ENCODE data around the gene PROM1. TPM values are rescaled to one million over a fixed set of nuclear protein-coding genes. Genes with fewer than 3 reads are reported as not detected.

Gene PROM1
- total and polyA plus RNA-seq, 2 of the 4 experiments (the other 2 are of a cell fraction): not detected

DNA sequence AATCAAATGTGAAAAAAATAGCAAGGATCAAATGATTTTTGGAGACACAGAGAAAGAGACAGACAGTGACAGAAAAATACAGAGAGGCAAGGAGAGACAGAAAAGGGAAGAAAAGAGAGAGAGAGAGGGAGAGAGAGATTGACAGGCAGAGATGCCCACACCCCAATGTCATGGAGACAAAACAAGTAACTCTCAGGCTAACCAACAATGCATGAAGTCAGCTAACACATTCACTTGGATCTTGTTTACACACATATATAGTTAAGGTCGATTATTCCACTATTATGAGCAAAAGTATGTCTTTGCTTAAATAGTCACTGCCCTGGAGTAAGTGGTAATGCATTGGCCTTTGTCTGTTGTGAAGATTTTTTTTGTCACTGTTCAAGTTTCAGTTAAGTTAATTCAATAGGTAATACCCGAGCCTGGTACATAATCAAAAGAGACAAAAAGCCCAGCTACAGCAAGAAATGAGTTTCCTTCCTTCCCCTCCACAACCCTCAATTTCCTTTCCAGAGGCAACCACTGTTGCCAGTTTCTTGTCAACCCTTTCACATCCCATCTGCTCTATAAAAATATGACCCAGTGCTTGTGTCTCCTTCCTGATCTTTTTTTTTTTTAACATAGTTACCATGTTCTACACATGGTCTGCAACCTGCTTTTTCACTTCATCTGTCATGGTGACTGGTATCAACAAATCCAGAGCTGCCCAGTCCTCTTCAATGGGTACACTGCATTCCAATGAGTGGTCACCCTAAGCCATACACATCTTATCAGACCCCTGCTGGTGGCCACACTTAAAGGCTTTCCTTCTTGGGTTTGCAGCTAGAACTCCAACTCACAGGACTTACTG lies 52.1 kb downstream of the PROM1 start (continued):
- no peak for TF ChIP-seq MXI1 (IDR thresholded peaks at IDR 0.05; ENCODE audit: borderline replicate concordance, low read depth, low read length)
- TF ChIP-seq CEBPB (IDR thresholded peaks at IDR 0.05; ENCODE audit: low read depth, low read length): no peak

DNA sequence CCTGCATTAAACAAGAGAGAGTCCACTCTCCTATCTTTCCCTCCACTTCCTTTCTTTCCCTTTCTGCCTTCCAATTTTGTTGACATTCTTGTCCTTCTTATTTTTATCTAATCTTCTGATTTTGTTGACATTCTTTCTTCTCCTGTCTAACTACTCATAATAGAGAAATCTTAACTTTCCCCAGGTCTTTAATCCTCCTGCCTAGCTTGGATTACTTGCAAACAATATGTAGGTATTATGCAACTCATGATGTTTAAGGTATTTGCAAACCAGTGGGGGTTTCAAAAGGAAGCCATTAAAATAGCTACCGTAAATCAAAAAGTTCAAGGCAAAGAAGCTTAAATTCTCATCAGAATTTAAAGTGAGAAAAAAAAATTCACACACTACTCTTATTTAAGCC lies 53.9 kb downstream of the PROM1 start:
- no peak overlapping the region for H2BK120ac ChIP-seq (ENCODE audit: low read depth, low read length)
- TF ChIP-seq MAZ (IDR thresholded peaks at IDR 0.05; ENCODE audit: borderline replicate concordance, low read depth, low read length) (no peak), CEBPB (IDR thresholded peaks at IDR 0.05; ENCODE audit: low read depth, low read length) (peak; percentile 36; the same call in 1 of the 2 replicates)
- H3K4me3 ChIP-seq (ENCODE audit: insufficient read depth, low read depth, low read length): no peak overlapping the region
- no peaks in the 10 kb centered on the region for H3K9me3 ChIP-seq (ENCODE audit: control insufficient read depth, insufficient read depth, low read length)
- no peak overlapping the region for H4K91ac ChIP-seq (ENCODE audit: insufficient read depth, low read depth, low read length)
- H3K23ac ChIP-seq (ENCODE audit: low read depth, low read length): no peak overlapping the region
- ATAC-seq (ENCODE audit: low read depth) (no peak), DNase-seq (no peak)
- peaks cover 6% of the 10 kb centered on the region for H3K27me3 ChIP-seq (ENCODE audit: control insufficient read depth, insufficient read depth, low read length)
- H3K14ac ChIP-seq (replicated peaks; ENCODE audit: low read depth, low read length): no peak overlapping the region
- H3K27ac ChIP-seq (ENCODE audit: insufficient read depth, low read length): no peak overlapping the region
- no peak overlapping the region for H2BK15ac ChIP-seq (ENCODE audit: low read depth, low read length)
- dilution Hi-C loops (cut with HindIII; ENCODE audit: low sequenced_read_pairs, unreplicated experiment): no loop called here
- BruUV-seq (replicated peaks): no TSS peak
- H3K79me1 ChIP-seq (ENCODE audit: low read depth in 1 of 2, low read length in 2 of 2): no peaks in the 10 kb centered on the region
- H2BK20ac ChIP-seq (ENCODE audit: low read depth, low read length): no peak overlapping the region
- H3K9me1 ChIP-seq (ENCODE audit: insufficient read depth, low read length): no peaks in the 10 kb centered on the region
- intact Hi-C loops (cut with micrococcal nuclease): no loop called here
- H3K36me3 ChIP-seq (ENCODE audit: control insufficient read depth, insufficient read depth, low read length): no peaks in the 10 kb centered on the region
- peak overlapping the region; percentile 12 for H2BK5ac ChIP-seq (ENCODE audit: low read depth, low read length, poor library complexity, severe bottlenecking)
- peak overlapping the region; percentile 46; the same call in 1 of the 2 replicates for H3K4me2 ChIP-seq (ENCODE audit: low read depth, low read length)
- H3K9ac ChIP-seq (ENCODE audit: low read depth, low read length): no peak overlapping the region
- H4K8ac ChIP-seq (ENCODE audit: low read depth in 2 of 2, low read length in 2 of 2): no peak overlapping the region
- H4K20me1 ChIP-seq (ENCODE audit: insufficient read depth, low read length): no peaks in the 10 kb centered on the region
- ChIA-PET POLR2A (ENCODE audit: unreplicated experiment) (no interaction called here), CTCF (interaction anchor here (0.5 to 1.2 kb wide), 6 partner anchors 158 to 971 kb away, joined by 3 to 5 read pairs (median 4); no protein-coding TSS in a partner anchor)
- no peak overlapping the region for H3K4ac ChIP-seq (ENCODE audit: low read depth, low read length)
- H4K5ac ChIP-seq (ENCODE audit: low read depth, low read length): no peak overlapping the region
- no peak overlapping the region for H3K56ac ChIP-seq (ENCODE audit: extremely low read depth, insufficient read depth, low read length)
- no CpG with 5 or more reads among the region's 1 CpG for WGBS, 2 experiments (ENCODE audit: extremely low coverage in 2 of 2, insufficient read length in 1 of 2)
- no peak overlapping the region for H3K18ac ChIP-seq (ENCODE audit: low read depth, low read length)
- no peak overlapping the region for H2AK5ac ChIP-seq (ENCODE audit: low read depth, low read length)
- in situ Hi-C loops (cut with MboI; ENCODE audit: low sequenced_read_pairs): loop anchor here (5.0 kb wide), 1 partner anchor 237 kb away; no protein-coding TSS in a partner anchor
- H2AFZ ChIP-seq (replicated peaks; ENCODE audit: low read length, poor library complexity): no peak overlapping the region
- H2AK9ac ChIP-seq (replicated peaks; ENCODE audit: low read depth, low read length, poor library complexity): no peak overlapping the region
- H3K4me1 ChIP-seq (ENCODE audit: control insufficient read depth, insufficient read depth, low read length): peaks cover 4% of the 10 kb centered on the region; the same call in 1 of the 2 replicates
